Dedifferentiated amniotic fluid mesenchymal stem cell (primary cell): ENCODE measurements around the gene UMODL1.

Source experiments
- DNase-seq: peaks from one replicate; pipeline ENCODE4 v3.0.0-alpha.2; 2016; ENCODE audit errors: extremely low spot score

UMODL1 gene

DNA sequence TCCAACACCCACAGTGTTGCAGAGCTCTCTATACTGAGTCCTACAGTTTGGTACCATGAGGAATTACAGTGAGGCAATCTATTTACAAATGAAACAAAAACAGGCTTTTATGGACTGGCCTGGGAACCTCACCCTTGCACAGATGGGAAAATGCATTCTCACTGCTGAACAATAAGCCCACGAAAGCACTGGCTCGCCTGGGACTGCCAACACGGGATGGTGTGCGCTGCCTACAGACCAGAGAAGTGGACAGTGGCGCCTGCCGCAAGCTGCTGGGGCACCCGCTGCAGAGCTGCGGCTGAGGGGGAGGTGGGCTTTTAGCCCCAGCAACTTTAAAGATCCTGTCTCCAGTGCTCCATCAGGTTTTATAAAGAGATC is 119.4 kb downstream of the UMODL1 start:
- DNase-seq = no peak

DNA sequence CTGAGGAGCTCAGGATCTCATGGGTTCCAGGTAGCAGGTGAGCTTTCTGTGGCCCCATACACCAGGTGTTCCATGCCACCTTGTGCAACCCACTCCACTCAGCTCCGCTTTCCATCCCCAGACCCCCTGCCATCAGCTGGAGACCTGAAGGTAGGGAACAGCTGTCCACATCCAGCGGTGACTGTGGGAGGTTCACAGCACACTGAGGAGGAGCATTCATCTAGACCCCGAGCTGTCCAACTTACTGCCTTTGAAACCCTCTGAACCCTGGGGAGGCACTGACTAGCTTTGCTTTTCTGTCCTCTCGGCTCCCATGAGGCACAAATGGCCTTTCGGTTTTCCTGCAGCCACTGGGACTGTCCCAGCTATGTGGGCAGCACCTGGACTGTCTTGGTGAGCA is 119.9 kb downstream of the UMODL1 start:
- DNase-seq = no peak

DNA sequence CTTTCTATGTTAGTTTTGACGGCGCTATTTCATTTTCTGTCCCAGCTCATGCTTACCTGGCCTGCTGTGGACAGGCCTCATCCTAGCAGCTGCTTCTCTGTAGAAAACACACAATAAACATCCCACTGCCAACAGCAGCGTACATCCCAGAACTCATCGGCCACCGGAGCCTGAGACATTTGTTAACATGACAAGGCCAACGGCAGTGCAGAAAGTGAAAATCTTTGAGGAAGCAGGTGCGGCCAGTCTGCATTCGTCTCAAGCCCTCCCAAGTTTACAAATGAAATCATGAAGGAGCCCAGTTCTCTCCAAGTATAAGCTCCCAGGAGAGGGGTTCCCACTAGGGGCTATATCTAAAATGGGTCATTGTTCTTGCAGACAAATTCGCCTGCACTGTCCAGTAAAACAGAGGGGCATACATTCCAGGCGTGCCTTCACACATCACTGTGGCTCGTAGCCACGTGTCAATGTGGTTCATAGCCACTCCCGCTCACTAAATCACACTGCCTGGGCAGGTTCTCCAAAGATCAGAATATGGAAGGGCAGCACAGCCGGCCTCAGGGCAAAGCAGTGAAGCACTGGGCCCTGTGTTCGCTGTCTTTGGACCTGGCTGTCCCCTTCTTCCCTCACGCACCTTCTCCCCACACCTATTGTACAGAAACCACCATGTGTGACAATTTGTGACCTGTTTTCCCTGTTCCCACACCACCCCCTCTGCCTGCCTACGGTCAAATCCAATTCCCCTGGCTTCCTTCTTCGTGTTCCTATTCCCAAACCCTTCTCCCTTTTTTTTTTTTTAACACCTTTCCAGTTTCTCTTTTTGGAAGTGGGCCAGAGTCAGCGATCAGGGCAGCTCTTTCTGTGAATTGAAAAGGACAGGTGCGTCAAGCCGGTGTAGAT is 120.8 kb downstream of the UMODL1 start:
- no peak for DNase-seq
